Tibial artery (tissue), 4 donors: Measurements from ENCODE around the gene N4BP2.

ENCODE experiments used
- DNase-seq, 2 donors: peaks; one replicate each; pipeline ENCODE4 v3.0.0-alpha.2; 2019
- H3K27ac ChIP-seq, 2 donors: fragments of 200-600 bp; sonication (generic) in 1 of 2; 1 replicate in 1 of 2; 2 replicates in 1 of 2; pipeline ENCODE4 v1.5.1; 2018 to 2019; ENCODE audit warnings: mild to moderate bottlenecking in 1 of 2
- H3K27me3 ChIP-seq, 2 donors: fragments of 200-600 bp; sonication (generic) in 1 of 2; one replicate each; pipeline versions ENCODE4 v1.5.1 to v1.6.0; 2016 to 2019
- H3K36me3 ChIP-seq, 3 donors: fragments of 200-600 bp; sonication (generic) in 2 of 3; one replicate each; pipeline ENCODE4 v1.5.1; 2016 to 2019; ENCODE audit warnings: mild to moderate bottlenecking in 2 of 3
- H3K4me1 ChIP-seq, 4 donors: fragments of 200-600 bp; sonication (generic) in 2 of 4; 1 replicate in 3 of 4; 2 replicates in 1 of 4; pipeline ENCODE4 v1.5.1; 2016 to 2019
- H3K4me3 ChIP-seq, 2 donors: fragments of 200-600 bp; sonication (generic) in 1 of 2; 1 replicate in 1 of 2; 2 replicates in 1 of 2; pipeline ENCODE4 v1.5.1; 2018 to 2019; ENCODE audit warnings: mild to moderate bottlenecking in 2 of 2
- H3K9me3 ChIP-seq, 3 donors: fragments of 200-600 bp; sonication (generic) in 1 of 3; one replicate each; pipeline ENCODE4 v1.5.1; 2016 to 2019
- intact Hi-C: fragments of 100-400 bp; cut with DNase I; formaldehyde crosslinking; loops from one replicate; pipeline ENCODE4 v1.15.0; 2023; ENCODE audit warnings: low total_unique reads
- TF ChIP-seq, protein P1 (sequence below), 2 experiments: fragments of 200-600 bp in 1 of 2; fragments of 450-650 bp in 1 of 2; IDR thresholded peaks; one replicate each; pipeline ENCODE4 v1.5.1; 2017 to 2019; ENCODE audit warnings: antibody characterized with exemption in 2 of 2, mild to moderate bottlenecking in 1 of 2, moderate library complexity in 1 of 2

N4BP2 gene

GRCh38 chr4:40193016-40193571 lies 136.4 kb downstream of the N4BP2 start:
- no peak overlapping the region for H3K27ac ChIP-seq
- H3K4me3 ChIP-seq = no peak overlapping the region
- H3K4me1 ChIP-seq = no peaks in the 10 kb centered on the region
- peaks cover 0 to 7% of the 10 kb centered on the region in 2 donors for H3K27me3 ChIP-seq
- no peaks in the 10 kb centered on the region for H3K9me3 ChIP-seq
- TF ChIP-seq, protein P1, sequence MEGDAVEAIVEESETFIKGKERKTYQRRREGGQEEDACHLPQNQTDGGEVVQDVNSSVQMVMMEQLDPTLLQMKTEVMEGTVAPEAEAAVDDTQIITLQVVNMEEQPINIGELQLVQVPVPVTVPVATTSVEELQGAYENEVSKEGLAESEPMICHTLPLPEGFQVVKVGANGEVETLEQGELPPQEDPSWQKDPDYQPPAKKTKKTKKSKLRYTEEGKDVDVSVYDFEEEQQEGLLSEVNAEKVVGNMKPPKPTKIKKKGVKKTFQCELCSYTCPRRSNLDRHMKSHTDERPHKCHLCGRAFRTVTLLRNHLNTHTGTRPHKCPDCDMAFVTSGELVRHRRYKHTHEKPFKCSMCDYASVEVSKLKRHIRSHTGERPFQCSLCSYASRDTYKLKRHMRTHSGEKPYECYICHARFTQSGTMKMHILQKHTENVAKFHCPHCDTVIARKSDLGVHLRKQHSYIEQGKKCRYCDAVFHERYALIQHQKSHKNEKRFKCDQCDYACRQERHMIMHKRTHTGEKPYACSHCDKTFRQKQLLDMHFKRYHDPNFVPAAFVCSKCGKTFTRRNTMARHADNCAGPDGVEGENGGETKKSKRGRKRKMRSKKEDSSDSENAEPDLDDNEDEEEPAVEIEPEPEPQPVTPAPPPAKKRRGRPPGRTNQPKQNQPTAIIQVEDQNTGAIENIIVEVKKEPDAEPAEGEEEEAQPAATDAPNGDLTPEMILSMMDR (IDR thresholded peaks at IDR 0.05) = no peak
- DNase-seq = no peak
- intact Hi-C loops = no loop called here
- H3K36me3 ChIP-seq = no peaks in the 10 kb centered on the region

DNA sequence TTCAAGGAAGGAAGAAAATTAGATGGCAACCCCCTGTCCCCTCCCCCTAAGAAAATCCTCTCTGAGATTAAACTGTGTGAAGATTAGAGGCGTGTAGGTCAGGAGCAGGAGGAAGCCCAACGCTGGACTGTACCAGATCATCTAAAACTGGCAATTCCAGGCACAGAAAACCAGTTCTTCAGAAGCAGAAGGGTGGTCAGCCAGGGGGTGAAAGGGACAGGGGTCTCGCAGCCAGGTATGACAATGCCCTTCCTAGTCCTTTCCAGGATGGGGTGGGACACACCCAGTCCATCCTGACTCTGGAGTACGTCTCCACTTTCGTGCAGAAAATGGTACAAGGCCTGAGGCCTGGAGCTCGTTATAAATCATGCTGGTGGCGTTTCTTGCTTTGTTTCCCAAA lies 136.9 kb downstream of the N4BP2 start:
- Histone ChIP-seq H3K9me3 (no peaks in the 10 kb centered on the region), H3K27ac (no peak overlapping the region), H3K4me1 (no peaks in the 10 kb centered on the region), H3K36me3 (no peaks in the 10 kb centered on the region), H3K27me3 (peaks cover 0 to 7% of the 10 kb centered on the region in 2 donors), H3K4me3 (no peak overlapping the region)
- TF ChIP-seq, protein P1 (IDR thresholded peaks at IDR 0.05) = no peak
- intact Hi-C loops = no loop called here
- DNase-seq = no peak

GRCh38 chr4:40194602-40195161 lies 138.0 kb downstream of the N4BP2 start:
- Histone ChIP-seq H3K4me3 (no peak overlapping the region), H3K27ac (no peak overlapping the region), H3K27me3 (peaks cover 0 to 7% of the 10 kb centered on the region in 2 donors), H3K9me3 (no peaks in the 10 kb centered on the region), H3K36me3 (no peaks in the 10 kb centered on the region), H3K4me1 (no peaks in the 10 kb centered on the region)
- intact Hi-C loops = no loop called here
- no peak for DNase-seq
- TF ChIP-seq, protein P1 (IDR thresholded peaks at IDR 0.05) = no peak

DNA sequence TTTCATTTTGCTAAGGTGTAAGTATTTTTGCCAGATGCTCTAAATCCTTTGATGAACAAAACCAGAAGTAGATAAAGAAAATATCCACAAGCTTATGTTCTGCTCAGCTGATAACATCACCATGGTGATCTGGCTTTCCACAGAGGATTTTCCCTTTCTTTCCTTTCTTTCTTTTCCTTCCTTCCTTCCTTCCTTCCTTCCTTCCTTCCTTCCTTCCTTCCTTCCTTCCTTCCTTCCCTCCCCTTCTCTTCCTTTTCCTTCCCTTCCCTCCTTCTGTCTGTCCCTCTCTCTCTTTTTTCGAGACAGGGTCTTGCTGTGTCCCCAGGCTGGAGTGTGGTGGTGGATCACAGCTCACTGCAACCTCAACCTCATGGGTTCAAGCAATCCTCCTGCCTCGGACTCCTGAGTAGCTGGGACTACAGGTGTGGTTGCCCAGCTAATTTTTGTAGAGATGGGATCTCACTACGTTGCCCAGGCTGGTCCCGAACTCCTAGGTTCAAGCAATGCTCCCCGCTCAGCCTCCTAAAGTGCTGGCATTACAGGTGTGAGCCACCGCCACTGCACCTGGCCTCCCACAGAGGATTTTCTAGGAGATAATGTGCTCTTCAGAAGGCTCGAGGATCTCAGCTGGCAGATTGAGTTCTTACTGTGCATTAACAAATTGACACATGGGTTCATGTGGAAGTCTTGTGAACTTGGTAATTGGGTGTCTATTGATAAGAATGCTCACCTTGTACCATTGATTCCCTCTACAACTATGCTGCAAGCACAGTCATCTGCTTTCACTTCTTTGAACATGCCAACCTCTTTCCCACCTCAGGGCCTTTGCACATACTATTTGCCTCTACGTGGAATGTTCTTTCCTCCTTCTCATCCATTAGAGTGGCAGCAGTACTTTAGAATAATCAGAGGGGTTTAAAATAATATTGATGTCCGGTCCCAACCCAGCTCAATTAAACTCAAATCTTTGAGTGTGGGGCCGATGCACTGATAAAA lies 138.8 kb downstream of the N4BP2 start:
- DNase-seq = no peak
- intact Hi-C loops = no loop called here
- no peak overlapping the region for H3K27ac ChIP-seq
- TF ChIP-seq, protein P1 (IDR thresholded peaks at IDR 0.05) = no peak
- peaks cover 0 to 7% of the 10 kb centered on the region in 2 donors for H3K27me3 ChIP-seq
- no peaks in the 10 kb centered on the region for H3K36me3 ChIP-seq
- no peaks in the 10 kb centered on the region for H3K9me3 ChIP-seq
- no peaks in the 10 kb centered on the region for H3K4me1 ChIP-seq
- no peak overlapping the region for H3K4me3 ChIP-seq

DNA sequence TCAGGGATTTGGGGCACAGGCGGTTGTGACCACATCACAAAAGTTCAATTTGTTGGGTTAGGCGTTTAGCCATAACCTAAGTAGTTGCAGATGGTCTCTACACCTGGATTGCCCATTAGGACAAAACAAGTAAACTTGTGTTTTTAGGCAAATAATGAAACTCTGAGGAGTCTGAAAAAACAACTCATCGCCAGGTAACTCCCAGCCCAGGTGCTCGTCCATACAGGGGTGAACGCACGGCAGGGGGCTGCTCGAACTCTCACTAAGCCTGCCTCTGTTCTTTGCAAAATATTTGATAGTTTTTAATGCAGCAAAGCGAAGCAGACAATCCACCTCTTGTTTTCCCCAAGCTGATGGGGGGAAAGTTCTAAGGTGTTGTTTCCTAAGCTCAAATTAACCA lies 139.6 kb downstream of the N4BP2 start:
- no peaks in the 10 kb centered on the region for H3K4me1 ChIP-seq
- no peaks in the 10 kb centered on the region for H3K36me3 ChIP-seq
- no peak overlapping the region for H3K27ac ChIP-seq
- intact Hi-C loops = no loop called here
- DNase-seq = no peak
- no peaks in the 10 kb centered on the region for H3K9me3 ChIP-seq
- peaks cover 0 to 7% of the 10 kb centered on the region in 2 donors for H3K27me3 ChIP-seq
- TF ChIP-seq, protein P1 (IDR thresholded peaks at IDR 0.05) = no peak
- no peak overlapping the region for H3K4me3 ChIP-seq
